ENCODE measurements around the gene CLEC1B.

DNA sequence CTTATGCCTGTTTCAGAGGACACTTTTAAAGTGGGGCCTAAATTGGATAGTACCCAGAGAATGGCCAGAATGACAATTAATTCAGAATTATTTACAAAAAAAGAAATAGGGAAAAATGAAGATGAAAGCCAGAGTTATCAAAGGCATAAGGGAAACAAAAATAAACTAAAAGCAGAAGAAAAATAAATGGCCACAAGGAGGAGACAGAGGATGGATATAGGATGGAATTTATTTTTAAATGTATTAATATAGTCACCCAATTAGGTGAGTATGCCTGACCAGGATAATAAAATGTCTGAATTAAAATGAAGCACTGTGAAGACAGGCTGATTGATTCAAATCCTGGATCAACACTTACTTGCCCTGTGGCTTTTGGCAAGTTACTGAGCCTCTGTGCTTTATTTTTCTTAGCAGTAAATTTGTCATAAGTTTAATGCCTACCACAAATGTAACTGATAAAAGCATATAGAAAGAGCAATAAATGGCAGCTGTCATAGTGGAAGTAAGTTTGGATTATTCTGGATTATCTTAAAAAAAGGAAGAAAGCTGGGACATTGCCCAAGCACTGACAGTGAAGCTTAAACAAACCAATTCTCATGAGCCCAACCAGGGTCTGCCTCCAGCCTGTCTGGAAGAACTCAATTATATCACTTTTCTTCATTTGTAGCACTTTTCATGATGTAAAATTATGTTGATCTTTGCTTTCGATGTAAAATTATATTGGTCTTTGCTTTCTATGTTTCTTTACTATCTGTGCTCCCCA is 35.0 kb upstream of the CLEC1B start:
- TF ChIP-seq ZNF274 (IDR thresholded peaks at IDR 0.05; ENCODE audit: low read depth, low read length), result no peak
- TF ChIP-seq, protein P1, sequence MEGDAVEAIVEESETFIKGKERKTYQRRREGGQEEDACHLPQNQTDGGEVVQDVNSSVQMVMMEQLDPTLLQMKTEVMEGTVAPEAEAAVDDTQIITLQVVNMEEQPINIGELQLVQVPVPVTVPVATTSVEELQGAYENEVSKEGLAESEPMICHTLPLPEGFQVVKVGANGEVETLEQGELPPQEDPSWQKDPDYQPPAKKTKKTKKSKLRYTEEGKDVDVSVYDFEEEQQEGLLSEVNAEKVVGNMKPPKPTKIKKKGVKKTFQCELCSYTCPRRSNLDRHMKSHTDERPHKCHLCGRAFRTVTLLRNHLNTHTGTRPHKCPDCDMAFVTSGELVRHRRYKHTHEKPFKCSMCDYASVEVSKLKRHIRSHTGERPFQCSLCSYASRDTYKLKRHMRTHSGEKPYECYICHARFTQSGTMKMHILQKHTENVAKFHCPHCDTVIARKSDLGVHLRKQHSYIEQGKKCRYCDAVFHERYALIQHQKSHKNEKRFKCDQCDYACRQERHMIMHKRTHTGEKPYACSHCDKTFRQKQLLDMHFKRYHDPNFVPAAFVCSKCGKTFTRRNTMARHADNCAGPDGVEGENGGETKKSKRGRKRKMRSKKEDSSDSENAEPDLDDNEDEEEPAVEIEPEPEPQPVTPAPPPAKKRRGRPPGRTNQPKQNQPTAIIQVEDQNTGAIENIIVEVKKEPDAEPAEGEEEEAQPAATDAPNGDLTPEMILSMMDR (IDR thresholded peaks at IDR 0.05 in 2 of 3, conservative IDR thresholded peaks at IDR 0.05 in 1 of 3; ENCODE audit: borderline replicate concordance in 1 of 3, insufficient read depth in 1 of 3, low read depth in 2 of 3, low read length in 2 of 3), result peak; percentile 4 to 55 (median 51); a peak in 5 of 6 replicates
- TF ChIP-seq EZH2phosphoT487 (IDR thresholded peaks at IDR 0.05; ENCODE audit: borderline replicate concordance), result no peak

Measured in HCT116 (cell line).